Activated B cell treated with CpG ODN at 0.5 μM for 24 hours (primary cell): ENCODE data around the gene CNPPD1. TPM values are rescaled to one million over a fixed set of nuclear protein-coding genes. Genes with fewer than 3 reads are reported as not detected.

Source experiments
- ATAC-seq: fragments of 200-7000 bp; cut with Tn5 transposase; one replicate; pipeline ENCODE4 v1.10.0; 2021; ENCODE audit warnings: low read depth, mild to moderate bottlenecking, moderate library complexity
- CTCF ChIA-PET: fragments of 350-600 bp; sonication (Branson Sonifier 250); formaldehyde crosslinking; loops from one replicate; lab custom pipeline; 2021; ENCODE audit warnings: antibody characterized with exemption; lab: Charles Lee
- POLR2A ChIA-PET: fragments of 350-600 bp; sonication (Branson Sonifier 250); formaldehyde crosslinking; loops from one replicate; lab custom pipeline; 2021; ENCODE audit warnings: antibody characterized with exemption; lab: Charles Lee
- DNase-seq: peaks from one replicate; pipeline ENCODE4 v3.0.0; 2022
- H3K27ac Mint-ChIP-seq: one replicate; pipeline ENCODE4 v1.8.0; 2020; ENCODE audit warnings: mixed read lengths
- H3K27me3 Mint-ChIP-seq: one replicate; pipeline ENCODE4 v1.8.0; 2021; ENCODE audit warnings: mixed read lengths
- H3K36me3 Mint-ChIP-seq: one replicate; pipeline ENCODE4 v1.8.0; 2021; ENCODE audit warnings: low read depth, mixed read lengths
- H3K4me1 Mint-ChIP-seq: one replicate; pipeline ENCODE4 v1.8.0; 2021; ENCODE audit warnings: mixed read lengths
- H3K4me3 Mint-ChIP-seq: one replicate; pipeline ENCODE4 v1.8.0; 2020; ENCODE audit warnings: mild to moderate bottlenecking, mixed read lengths
- H3K9me3 Mint-ChIP-seq: one replicate; pipeline ENCODE4 v1.8.0; 2020; ENCODE audit warnings: mixed read lengths
- intact Hi-C: fragments of 100-400 bp; cut with micrococcal nuclease; formaldehyde crosslinking; loops from one replicate; pipeline ENCODE4 v1.15.1; 2024
- total RNA-seq: library from RNA; stranded (reverse); gene quantifications from 2 replicates; pipeline ENCODE4 v1.2.3, GENCODE V29; 2022
- TF ChIP-seq, protein P1 (sequence below): fragments of 200-600 bp; IDR thresholded peaks from one replicate; pipeline ENCODE4 v1.8.0; 2022; ENCODE audit warnings: antibody characterized with exemption, mild to moderate bottlenecking

CNPPD1 gene
- total RNA-seq, 1 donor from 2014 or later: 144 TPM

GRCh38 chr2:219182331-219183150 is 5.8 kb upstream of the CNPPD1 start:
- no peak for DNase-seq
- H3K4me3 Mint-ChIP-seq: no peak overlapping the region
- ATAC-seq: no peak
- no peak overlapping the region for H3K27ac Mint-ChIP-seq
- TF ChIP-seq, protein P1, sequence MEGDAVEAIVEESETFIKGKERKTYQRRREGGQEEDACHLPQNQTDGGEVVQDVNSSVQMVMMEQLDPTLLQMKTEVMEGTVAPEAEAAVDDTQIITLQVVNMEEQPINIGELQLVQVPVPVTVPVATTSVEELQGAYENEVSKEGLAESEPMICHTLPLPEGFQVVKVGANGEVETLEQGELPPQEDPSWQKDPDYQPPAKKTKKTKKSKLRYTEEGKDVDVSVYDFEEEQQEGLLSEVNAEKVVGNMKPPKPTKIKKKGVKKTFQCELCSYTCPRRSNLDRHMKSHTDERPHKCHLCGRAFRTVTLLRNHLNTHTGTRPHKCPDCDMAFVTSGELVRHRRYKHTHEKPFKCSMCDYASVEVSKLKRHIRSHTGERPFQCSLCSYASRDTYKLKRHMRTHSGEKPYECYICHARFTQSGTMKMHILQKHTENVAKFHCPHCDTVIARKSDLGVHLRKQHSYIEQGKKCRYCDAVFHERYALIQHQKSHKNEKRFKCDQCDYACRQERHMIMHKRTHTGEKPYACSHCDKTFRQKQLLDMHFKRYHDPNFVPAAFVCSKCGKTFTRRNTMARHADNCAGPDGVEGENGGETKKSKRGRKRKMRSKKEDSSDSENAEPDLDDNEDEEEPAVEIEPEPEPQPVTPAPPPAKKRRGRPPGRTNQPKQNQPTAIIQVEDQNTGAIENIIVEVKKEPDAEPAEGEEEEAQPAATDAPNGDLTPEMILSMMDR: no peak
- H3K36me3 Mint-ChIP-seq: peaks cover 63% of the 10 kb centered on the region
- H3K4me1 Mint-ChIP-seq: peaks cover 25% of the 10 kb centered on the region
- POLR2A ChIA-PET: interaction anchor here (0.7 to 4.8 kb wide), 5 partner anchors 24 to 92 kb away, joined by 4 to 35 read pairs (median 4); partner anchors contain the start of genes TUBA4A, TUBA4B and ZFAND2B
- intact Hi-C loops: no loop called here
- CTCF ChIA-PET: interaction anchor here (0.7 to 1.6 kb wide), 2 partner anchors 22 to 35 kb away, joined by 3 to 4 read pairs; partner anchors contain the start of gene NHEJ1
- no peaks in the 10 kb centered on the region for H3K27me3 Mint-ChIP-seq
- no peaks in the 10 kb centered on the region for H3K9me3 Mint-ChIP-seq

DNA sequence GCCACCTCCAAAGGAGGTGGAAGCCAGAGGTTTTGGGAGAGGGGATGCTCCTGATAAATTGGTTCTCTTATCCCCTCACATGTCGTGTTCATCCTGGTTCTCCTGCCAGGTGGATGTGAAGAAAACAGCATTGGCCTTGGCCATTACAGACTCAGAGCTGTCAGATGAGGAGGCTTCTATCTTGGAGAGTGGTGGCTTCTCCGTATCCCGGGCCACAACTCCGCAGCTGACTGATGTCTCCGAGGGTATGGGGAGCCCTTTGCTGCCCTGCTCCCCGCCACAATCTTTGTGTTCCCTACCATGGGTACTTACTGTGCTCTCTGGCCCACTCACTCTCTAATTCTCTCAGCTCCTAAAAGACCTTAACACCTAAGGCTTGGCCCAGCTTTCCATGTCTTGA is 4.8 kb upstream of the CNPPD1 start:
- H3K36me3 Mint-ChIP-seq: peaks cover 69% of the 10 kb centered on the region
- no peaks in the 10 kb centered on the region for H3K9me3 Mint-ChIP-seq
- no peak for DNase-seq
- TF ChIP-seq, protein P1: no peak
- no peak for ATAC-seq
- H3K4me3 Mint-ChIP-seq: no peak overlapping the region
- POLR2A ChIA-PET: interaction anchor here (0.6 to 4.8 kb wide), 4 partner anchors 25 to 68 kb away, joined by 3 to 35 read pairs (median 5); partner anchors contain the start of gene ZFAND2B
- intact Hi-C loops: no loop called here
- no peaks in the 10 kb centered on the region for H3K27me3 Mint-ChIP-seq
- CTCF ChIA-PET: interaction anchor here (0.8 to 1.8 kb wide), 4 partner anchors 10 to 113 kb away, joined by 3 to 5 read pairs (median 4); no protein-coding TSS in a partner anchor
- peaks cover 21% of the 10 kb centered on the region for H3K4me1 Mint-ChIP-seq
- H3K27ac Mint-ChIP-seq: no peak overlapping the region

- H3K4me1 Mint-ChIP-seq: peaks cover 23% of the 10 kb centered on the region
- DNase-seq: no peak
- no peak for ATAC-seq
- no peaks in the 10 kb centered on the region for H3K27me3 Mint-ChIP-seq
- no peaks in the 10 kb centered on the region for H3K9me3 Mint-ChIP-seq
- peaks cover 71% of the 10 kb centered on the region for H3K36me3 Mint-ChIP-seq
- ChIA-PET CTCF (interaction anchor here (1.2 to 1.8 kb wide), 3 partner anchors 10 to 114 kb away, joined by 3 to 5 read pairs (median 4); no protein-coding TSS in a partner anchor), POLR2A (interaction anchor here (0.6 to 4.8 kb wide), 3 partner anchors 17 to 50 kb away, joined by 3 to 35 read pairs (median 6); partner anchors contain the start of gene ZFAND2B)
- TF ChIP-seq, protein P1: no peak
- H3K4me3 Mint-ChIP-seq: no peak overlapping the region
- no peak overlapping the region for H3K27ac Mint-ChIP-seq
- intact Hi-C loops: no loop called here
These were observed 4.2 kb upstream of the CNPPD1 start for GRCh38 chr2:219180961-219181360.

GRCh38 chr2:219179601-219180465 is 3.1 kb upstream of the CNPPD1 start:
- Mint-ChIP-seq H3K4me1 (peaks cover 30% of the 10 kb centered on the region), H3K27me3 (no peaks in the 10 kb centered on the region), H3K4me3 (peak overlapping the region; percentile 24), H3K36me3 (peaks cover 74% of the 10 kb centered on the region), H3K27ac (peak overlapping the region; percentile 7), H3K9me3 (no peaks in the 10 kb centered on the region)
- CTCF ChIA-PET: interaction anchor here (1.5 to 1.8 kb wide), 2 partner anchors 9 to 115 kb away, joined by 3 to 5 read pairs; no protein-coding TSS in a partner anchor
- TF ChIP-seq, protein P1: no peak
- POLR2A ChIA-PET: interaction anchor here (4.8 kb wide), 1 partner anchor 27 kb away, joined by 35 read pairs; the partner anchor contains the start of gene ZFAND2B
- DNase-seq: no peak
- no peak for ATAC-seq
- intact Hi-C loops: loop anchor here (5.0 kb wide), 8 partner anchors 317 to 963 kb away; partner anchors contain the start of genes AAMP, ARPC2, BCS1L and CNOT9
